ENCODE measurements around the gene NECTIN3.

The NECTIN3 gene, protein sequence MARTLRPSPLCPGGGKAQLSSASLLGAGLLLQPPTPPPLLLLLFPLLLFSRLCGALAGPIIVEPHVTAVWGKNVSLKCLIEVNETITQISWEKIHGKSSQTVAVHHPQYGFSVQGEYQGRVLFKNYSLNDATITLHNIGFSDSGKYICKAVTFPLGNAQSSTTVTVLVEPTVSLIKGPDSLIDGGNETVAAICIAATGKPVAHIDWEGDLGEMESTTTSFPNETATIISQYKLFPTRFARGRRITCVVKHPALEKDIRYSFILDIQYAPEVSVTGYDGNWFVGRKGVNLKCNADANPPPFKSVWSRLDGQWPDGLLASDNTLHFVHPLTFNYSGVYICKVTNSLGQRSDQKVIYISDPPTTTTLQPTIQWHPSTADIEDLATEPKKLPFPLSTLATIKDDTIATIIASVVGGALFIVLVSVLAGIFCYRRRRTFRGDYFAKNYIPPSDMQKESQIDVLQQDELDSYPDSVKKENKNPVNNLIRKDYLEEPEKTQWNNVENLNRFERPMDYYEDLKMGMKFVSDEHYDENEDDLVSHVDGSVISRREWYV

DNA sequence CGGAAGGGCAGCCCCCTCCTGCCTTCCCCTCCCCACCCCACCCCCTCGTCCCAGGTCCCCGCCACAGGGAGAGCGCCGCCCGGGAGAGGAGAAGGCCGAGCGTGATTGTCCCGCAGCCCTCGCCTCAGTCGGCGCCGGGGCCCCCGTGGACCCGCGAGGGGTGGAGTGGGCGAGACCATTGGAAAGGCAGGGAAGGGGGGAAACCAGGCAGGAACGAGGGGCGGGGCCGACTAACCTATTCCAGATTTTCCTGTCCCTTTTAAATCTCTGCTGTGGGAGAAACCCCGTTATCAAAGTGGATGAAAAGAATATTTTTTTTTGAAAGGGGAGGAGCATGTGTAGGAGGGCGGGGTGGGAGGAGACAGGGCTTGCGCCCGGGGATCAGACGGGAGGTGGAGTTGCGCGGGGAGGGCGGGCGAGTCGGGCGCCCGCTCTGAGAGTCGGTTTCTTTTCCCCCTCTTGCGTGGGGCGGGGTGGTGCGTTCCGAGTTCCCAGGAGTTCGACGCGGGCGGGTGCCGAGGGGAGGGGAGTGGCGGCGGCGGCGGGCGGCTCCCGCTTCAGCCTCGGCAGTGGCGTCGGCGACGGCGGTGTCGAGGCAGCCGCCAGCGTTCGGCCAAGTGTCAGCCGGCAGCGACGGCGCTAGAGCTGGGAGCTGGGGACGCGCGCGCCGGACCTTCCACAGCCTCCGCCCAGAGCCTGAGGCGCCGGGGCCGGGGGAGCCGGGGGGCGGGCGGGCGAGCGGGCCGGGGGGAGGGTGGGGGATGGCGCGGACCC, at the start of gene NECTIN3:
NECTIN3 (plus strand) TSS at position 560 of the 774 bp plus-strand sequence; CDS start at position 762, 202 bp downstream.
- ATAC-seq (peak; percentile 85), DNase-seq (peak; percentile 80)

DNA sequence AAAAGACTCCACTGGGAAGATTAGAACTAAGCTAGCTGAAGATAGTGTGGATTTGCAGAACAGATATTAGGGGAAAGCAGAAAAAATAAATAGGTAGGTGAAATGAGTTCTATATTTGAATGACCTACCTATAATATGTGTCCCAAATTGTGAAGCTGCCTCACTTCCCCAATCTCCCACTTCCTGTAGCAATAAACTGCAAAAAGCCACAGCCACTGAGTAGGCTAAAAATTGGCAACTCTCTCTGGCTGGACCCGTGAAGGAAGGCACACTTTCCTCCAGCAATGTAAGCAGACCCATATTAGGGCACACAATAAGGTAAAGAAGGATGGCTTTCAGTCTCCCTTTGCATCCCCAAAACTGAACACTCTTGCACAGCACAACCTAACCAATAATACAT, 43.7 kb upstream of the NECTIN3 start:
- no peak for ATAC-seq
- no peak for DNase-seq

DNA sequence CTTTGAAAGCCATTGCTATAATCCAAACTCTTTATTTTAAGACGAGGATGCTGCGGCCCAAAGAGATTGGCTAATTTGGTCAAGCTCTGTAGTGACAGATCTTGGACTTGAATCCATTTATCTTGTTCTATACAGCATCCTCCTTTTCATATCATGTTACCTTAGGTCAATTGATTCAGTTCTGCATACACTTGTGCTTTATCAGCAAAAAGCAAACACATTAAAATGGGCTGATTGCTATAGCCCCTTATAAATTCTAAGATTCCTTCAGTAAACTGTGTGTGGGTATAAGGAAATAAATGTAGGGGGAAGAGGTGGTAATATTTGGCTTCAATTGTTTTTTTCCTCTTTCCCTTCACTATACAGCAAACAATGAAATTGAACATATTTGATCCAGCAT, 40.1 kb upstream of the NECTIN3 start:
- DNase-seq (no peak), ATAC-seq (no peak)

- ATAC-seq: no peak
- DNase-seq: no peak
These were observed 38.9 kb upstream of the NECTIN3 start for GRCh38 chr3:111032677-111033076.

DNA sequence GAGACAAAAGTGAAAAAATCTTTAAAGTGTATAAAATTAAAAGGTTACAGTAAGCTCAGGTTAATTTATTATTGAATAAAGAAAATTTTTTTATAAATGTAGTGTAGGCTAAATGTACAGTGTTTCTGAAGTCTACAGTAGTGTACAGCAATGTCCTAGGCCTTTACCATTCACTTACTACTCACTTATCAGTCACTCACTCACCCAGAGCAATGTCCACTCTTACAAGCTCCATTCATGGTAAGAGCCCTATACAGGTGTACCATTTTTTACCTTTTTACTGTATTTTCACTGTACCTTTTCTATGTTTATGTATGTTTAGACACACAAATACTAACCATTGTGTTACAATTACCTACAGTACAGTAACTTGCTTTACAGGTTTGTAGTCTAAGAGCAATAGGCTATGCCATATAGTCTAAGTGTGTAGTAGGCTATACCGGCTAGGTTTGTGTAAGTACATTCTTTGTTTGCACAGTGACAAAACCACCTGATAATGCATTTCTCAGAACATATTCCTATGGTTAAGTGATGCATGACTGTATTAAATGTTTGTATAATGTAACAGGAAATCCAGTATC, 38.1 kb upstream of the NECTIN3 start:
- ATAC-seq (no peak), DNase-seq (no peak)

- ATAC-seq: no peak
These were observed 36.3 kb upstream of the NECTIN3 start for GRCh38 chr3:111035316-111035715.

DNA sequence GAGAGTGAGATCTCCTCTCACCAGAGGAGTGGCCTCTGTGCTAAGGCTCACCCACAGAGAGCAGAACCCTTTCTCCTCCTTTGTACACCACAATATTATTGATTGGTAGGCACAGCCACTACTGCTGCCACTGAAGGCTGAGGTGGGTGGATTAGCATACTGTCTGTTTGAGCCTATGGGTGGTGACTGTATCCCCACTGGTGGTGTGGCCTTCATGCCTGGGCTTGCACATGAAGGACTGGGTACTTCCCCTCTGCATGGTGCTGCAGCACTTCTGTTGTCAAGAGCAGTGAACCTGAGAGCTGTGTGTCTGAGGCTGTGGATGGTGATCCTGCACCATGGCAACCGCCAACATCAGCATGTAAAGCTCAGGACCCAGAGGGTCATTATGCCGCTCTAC, 35.7 kb upstream of the NECTIN3 start:
- DNase-seq (no peak), ATAC-seq (no peak)

More at GRCh38 chr3:111035316-111035715, 36.3 kb upstream of the NECTIN3 start:
- no peak for DNase-seq

DNA sequence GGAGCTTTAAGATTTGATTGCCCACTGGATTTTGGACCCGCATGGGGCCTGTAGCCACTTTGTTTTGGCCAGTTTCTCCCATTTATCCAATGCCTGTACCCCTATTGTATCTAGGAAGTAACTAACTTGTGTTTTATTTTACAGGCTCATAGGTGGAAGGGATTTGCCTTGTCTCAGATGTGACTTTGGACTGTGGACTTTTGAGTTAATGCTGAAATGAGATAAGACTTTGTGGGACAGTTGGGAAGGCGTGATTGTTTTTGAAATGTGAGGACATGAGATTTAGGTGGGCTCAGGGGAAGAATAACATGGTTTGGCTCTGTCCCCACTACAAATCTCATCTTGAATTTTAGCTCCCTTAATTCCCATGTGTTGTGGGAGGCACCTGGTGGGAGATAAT, 30.7 kb upstream of the NECTIN3 start:
- DNase-seq (no peak), ATAC-seq (no peak)

- no peak for DNase-seq
- no peak for ATAC-seq
These were observed 26.1 kb upstream of the NECTIN3 start for GRCh38 chr3:111045564-111045963.

DNA sequence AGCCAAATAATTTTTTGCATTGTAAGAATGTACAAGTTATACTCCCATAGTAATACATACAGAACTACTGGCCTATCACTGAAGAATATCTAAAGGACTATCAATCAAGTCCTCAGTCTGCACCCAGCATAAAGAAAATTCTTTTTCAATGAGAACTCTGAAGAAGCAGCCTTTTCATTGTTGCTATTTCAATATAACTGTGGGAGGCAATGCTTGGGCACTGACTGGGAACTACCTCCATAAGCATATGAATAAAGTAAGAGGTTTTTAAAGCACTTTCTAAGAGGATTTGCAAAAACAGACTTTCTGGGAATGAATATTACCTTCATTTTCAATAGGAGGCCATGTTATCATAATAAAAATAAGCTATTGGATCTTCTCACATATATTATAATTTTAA, 24.6 kb upstream of the NECTIN3 start:
- DNase-seq: no peak
- no peak for ATAC-seq

GRCh38 chr3:111047812-111048435, 23.7 kb upstream of the NECTIN3 start:
- ATAC-seq (no peak), DNase-seq (no peak)

DNA sequence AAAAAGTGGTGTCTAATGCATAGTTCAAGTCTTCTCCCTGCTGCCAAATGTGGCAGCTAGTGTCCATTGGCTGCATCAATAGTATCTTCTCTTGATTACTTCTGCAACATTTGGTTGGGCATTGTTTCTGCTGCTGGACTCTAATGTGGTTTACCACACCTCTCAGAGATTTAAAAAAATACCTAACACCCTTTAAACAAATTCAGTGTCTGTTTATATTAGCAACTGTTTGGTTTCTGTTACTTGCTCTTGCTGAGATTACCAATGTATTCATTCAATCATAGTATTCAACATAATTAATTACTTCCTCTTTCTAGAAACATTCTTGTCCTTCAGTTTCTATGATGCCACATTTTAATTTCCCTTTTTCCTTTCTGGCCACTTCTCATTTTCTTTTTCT, 20.3 kb upstream of the NECTIN3 start:
- DNase-seq (no peak), ATAC-seq (no peak)

GRCh38 chr3:111068574-111068973, 3.0 kb upstream of the NECTIN3 start:
- ATAC-seq (no peak), DNase-seq (no peak)

- no peak for ATAC-seq
These were observed 1.4 kb upstream of the NECTIN3 start for GRCh38 chr3:111069974-111070771.

DNA sequence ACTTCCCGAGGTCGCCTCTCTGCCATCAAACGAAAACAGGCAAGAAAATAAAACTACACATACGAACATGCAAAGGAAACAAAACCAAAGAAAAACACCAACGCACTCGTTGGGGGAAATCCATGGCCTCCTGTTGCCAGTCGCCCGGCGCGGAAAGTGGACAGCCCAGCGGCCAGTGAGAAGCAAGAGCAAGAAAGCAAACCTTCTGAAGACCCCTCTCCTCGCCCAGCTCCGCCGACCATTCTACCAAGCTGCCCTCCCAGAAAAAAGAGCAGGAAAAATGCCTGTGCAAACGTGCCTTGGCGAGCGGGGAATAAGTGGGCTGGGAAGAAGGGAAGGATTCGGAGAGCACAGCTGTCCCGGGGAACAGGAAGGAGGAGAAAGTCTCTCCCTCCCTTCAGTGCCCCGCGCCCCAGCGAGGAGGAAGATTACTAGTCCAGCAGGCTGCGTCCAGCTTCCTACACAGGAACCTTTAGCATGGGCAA, 802 bp upstream of the NECTIN3 start:
- DNase-seq (peak; percentile 32), ATAC-seq (no peak)

More at GRCh38 chr3:111069974-111070771, 1.4 kb upstream of the NECTIN3 start:
- DNase-seq: peak; percentile 5

DNA sequence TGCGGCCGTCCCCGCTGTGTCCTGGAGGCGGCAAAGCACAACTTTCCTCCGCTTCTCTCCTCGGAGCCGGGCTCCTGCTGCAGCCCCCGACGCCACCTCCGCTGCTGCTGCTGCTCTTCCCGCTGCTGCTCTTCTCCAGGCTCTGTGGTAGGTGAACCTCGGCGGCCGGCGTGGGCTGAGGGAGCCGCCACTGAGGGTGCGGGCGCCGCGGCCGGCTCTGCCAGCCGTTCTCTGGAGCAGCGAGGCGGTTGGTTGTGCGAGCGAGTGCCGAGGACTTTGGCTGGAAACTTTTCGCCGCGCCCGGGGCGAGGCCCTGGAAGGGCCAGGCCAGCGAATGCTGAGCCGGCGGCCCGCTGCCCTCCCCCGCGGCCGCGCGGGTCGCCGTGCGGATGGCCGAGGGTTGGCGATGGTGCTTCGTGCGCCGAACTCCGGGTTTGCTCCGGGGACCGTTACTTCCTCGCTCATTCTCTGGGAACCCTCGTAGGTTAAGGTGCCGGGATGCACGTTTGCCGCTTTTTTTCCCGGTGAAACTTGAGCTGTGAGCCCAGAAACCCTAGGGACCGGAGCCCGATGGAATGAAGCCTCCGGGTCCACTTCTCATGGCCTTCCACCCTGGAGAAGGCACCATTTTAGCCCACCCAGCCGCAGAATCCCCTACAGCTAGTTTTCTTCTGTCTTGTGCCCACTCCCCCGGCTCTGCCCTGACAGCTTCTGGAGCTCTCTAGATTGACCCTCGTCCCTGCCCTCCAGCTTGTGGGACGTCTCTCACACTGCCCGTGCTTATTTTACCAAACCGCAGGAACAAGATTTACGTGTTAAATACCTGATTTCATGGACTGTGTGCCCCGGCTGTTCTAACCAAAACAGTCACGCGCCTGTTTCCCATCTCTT, 660 bp downstream of the NECTIN3 start:
- DNase-seq (peak; percentile 37), ATAC-seq (peak; percentile 44)

DNA sequence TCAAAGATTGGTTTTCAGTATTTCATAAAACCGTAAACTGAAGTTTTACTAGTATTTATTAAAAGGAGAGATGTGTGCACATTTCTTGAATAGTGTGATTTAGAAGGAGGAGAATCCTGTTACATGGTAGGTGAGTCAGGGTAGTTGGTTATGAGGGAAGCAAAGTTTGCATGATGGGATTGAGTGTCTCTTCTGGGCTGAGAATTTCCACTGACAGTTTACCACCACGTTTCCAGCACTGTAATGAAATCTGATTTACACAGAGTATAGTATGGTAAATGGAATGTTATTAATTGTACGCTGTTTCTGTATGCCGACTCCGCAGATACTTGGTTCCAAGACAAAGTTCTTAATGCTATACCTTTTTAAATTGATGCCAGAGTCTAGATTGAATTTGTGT, 1.6 kb downstream of the NECTIN3 start:
- no peak for ATAC-seq
- DNase-seq: no peak

DNA sequence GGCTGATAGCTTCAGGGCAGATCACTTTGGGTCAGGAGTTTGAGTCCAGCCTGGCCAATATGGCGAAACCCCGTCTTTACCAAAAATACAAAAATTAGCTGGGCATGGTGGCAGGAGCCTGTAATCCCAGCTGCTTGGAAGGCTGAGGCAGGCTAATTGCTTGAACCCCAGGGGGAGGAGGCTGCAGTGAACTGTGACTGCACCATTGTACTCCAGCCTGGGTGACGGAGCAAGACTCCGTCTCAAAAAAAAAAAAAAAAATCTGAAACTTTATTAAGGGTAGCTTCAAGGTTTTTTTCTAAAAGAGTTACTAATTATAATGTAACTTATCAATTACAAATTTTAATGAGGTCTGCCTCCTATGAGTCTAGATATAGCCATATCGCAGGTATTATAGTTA, 5.1 kb downstream of the NECTIN3 start:
- ATAC-seq (no peak), DNase-seq (no peak)

DNA sequence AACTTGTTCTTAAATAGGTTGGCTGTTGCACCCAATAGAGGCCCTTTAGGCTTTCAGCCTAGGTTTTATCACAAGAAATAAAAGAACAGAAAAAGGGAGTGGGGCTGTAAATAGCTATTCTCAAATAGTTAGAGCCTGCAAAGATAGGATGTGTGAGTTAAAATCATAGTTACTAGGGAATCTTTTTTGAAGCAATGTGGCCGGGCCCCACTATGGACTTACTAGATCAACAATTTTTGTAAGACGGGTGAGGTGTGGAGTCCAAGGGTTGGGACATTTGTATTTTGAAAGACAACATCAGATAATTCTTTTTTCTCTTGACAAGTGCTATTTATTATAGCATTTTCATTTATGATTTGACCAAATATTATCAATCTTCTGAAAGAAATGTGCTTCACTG, 5.8 kb downstream of the NECTIN3 start:
- ATAC-seq (no peak), DNase-seq (no peak)

- DNase-seq: no peak
- ATAC-seq: no peak
These were observed 8.8 kb downstream of the NECTIN3 start for GRCh38 chr3:111080413-111080812.

All from stimulated activated naive CD8-positive, alpha-beta T cell treated with anti-CD3 and anti-CD28 coated beads, Interleukin-15, Interleukin-2, amounts not matched to agents 100 U/mL and 50 U/mL, for 24 hours (primary cell).